Endothelial cell of umbilical vein (primary cell): ENCODE measurements around the gene RBM44. TPM values are rescaled to one million over a fixed set of nuclear protein-coding genes. Genes with fewer than 3 reads are reported as not detected.

Source experiments
- BruUV-seq: library from RNA; stranded (reverse); fragments of 400-500 nt; replicated peaks from 2 replicates; lab custom pipeline; 2021; lab: Mats Ljungman, UMichigan
- CTCF ChIA-PET: fragments of 300-600, 350-600 bp; sonication (Branson Sonifier 250); formaldehyde crosslinking; loops from one replicate; lab custom pipeline; 2021; ENCODE audit warnings: antibody characterized with exemption, inconsistent platforms; lab: Charles Lee
- POLR2A ChIA-PET: fragments of 300-600, 350-600 bp; sonication (Branson Sonifier 250); formaldehyde crosslinking; loops from one replicate; lab custom pipeline; 2021; ENCODE audit warnings: antibody characterized with exemption, inconsistent platforms; lab: Charles Lee
- DNase-seq: peaks from one replicate; pipeline ENCODE4 v3.0.0-alpha.2; 2011; ENCODE audit warnings: low read depth, low spot score
- FAIRE-seq: peaks from 2 replicates; lab custom pipeline; 2011; peaks lifted over from hg19 to GRCh38; lab: Jason Lieb, UNC
- H2AFZ ChIP-seq: 2 replicates; pipeline ENCODE4 v1.6.0; 2012; ENCODE audit warnings: low read depth, low read length, control low read depth, inconsistent platforms
- H3K27ac ChIP-seq: 2 replicates; pipeline ENCODE4 v1.5.1; 2011; ENCODE audit warnings: low read depth, mild to moderate bottlenecking, control low read depth, low read length, moderate library complexity; ENCODE audit not compliant: insufficient read depth
- H3K27me3 ChIP-seq, 2 experiments: 2 replicates each; pipeline versions ENCODE4 v1.6.0 to v1.6.1; 2011; ENCODE audit warnings: low read length in 2 of 2, mixed read lengths in 1 of 2; ENCODE audit not compliant: control insufficient read depth in 2 of 2, insufficient read depth in 2 of 2
- H3K36me3 ChIP-seq, 2 experiments: 2 replicates in 1 of 2; 3 replicates in 1 of 2; pipeline ENCODE4 v1.5.1; 2011; ENCODE audit warnings: low read length in 2 of 2, mild to moderate bottlenecking in 1 of 2, moderate library complexity in 1 of 2; ENCODE audit not compliant: control insufficient read depth in 2 of 2, insufficient read depth in 2 of 2; ENCODE audit errors: extremely low read depth in 1 of 2
- H3K4me1 ChIP-seq: 3 replicates; pipeline ENCODE4 v1.5.1; 2011; ENCODE audit warnings: mild to moderate bottlenecking, low read length; ENCODE audit not compliant: control insufficient read depth, insufficient read depth; ENCODE audit errors: extremely low read depth
- H3K4me2 ChIP-seq: 2 replicates; pipeline ENCODE4 v1.6.1; 2011; ENCODE audit warnings: low read length, control low read depth, mixed read lengths; ENCODE audit not compliant: insufficient read depth
- H3K4me3 ChIP-seq, 3 experiments: fragments of 200-600 bp in 1 of 3; sonication (generic), shearing (Covaris generic) in 1 of 3; replicated peaks in 1 of 3; 2 replicates each; pipeline ENCODE4 v1.5.1; 2011 to 2016; ENCODE audit warnings: control low read depth in 3 of 3, low read length in 3 of 3, mild to moderate bottlenecking in 2 of 3, inconsistent platforms in 1 of 3, low read depth in 1 of 3, moderate library complexity in 1 of 3; ENCODE audit not compliant: insufficient read depth in 1 of 3
- H3K79me2 ChIP-seq: 2 replicates; pipeline ENCODE4 v1.6.0; 2012; ENCODE audit warnings: low read length, inconsistent platforms; ENCODE audit not compliant: control insufficient read depth, insufficient read depth
- H3K9ac ChIP-seq: replicated peaks from 2 replicates; pipeline ENCODE3; 2011; ENCODE audit warnings: low read length, control low read depth; ENCODE audit not compliant: insufficient read depth; ENCODE audit errors: extremely low read depth
- H3K9me1 ChIP-seq: replicated peaks from 3 replicates; pipeline ENCODE4 v1.6.0; 2011; ENCODE audit warnings: mild to moderate bottlenecking, low read length; ENCODE audit not compliant: control insufficient read depth, insufficient read depth; ENCODE audit errors: extremely low read depth
- H3K9me3 ChIP-seq: replicated peaks from 2 replicates; pipeline ENCODE4 v1.5.1; 2012; ENCODE audit warnings: low read length, inconsistent platforms; ENCODE audit not compliant: control insufficient read depth, insufficient read depth
- H4K20me1 ChIP-seq: replicated peaks from 2 replicates; pipeline ENCODE3; 2011; ENCODE audit warnings: mild to moderate bottlenecking, low read length; ENCODE audit not compliant: control insufficient read depth, insufficient read depth; ENCODE audit errors: extremely low read depth
- EZH2 ChIP-seq: IDR thresholded peaks from 2 replicates; pipeline ENCODE4 v1.6.1; 2012; ENCODE audit warnings: borderline replicate concordance, low read depth, mild to moderate bottlenecking, moderate library complexity, low read length, inconsistent platforms; ENCODE audit not compliant: severe bottlenecking
- FOS ChIP-seq: IDR thresholded peaks from 2 replicates; pipeline ENCODE4 v1.6.1; 2011; ENCODE audit warnings: mild to moderate bottlenecking, low read length, moderate library complexity, borderline replicate concordance; ENCODE audit not compliant: insufficient read depth
- GATA2 ChIP-seq: IDR thresholded peaks from 2 replicates; pipeline ENCODE4 v1.7.0; 2011; ENCODE audit warnings: low read depth, mild to moderate bottlenecking, moderate library complexity, mixed read lengths, low read length; ENCODE audit not compliant: insufficient read length, insufficient read depth
- JUN ChIP-seq: IDR thresholded peaks from 2 replicates; pipeline ENCODE4 v1.6.1; 2011; ENCODE audit warnings: borderline replicate concordance, low read depth; ENCODE audit not compliant: insufficient read length, insufficient read depth
- MYC ChIP-seq: IDR thresholded peaks from one replicate; pipeline ENCODE4 v1.6.1; 2011; ENCODE audit warnings: mild to moderate bottlenecking, low read depth, low read length
- POLR2A ChIP-seq: IDR thresholded peaks from 2 replicates; pipeline ENCODE4 v1.6.1; 2012; ENCODE audit warnings: low read depth, mild to moderate bottlenecking, control low read depth, low read length
- POLR2AphosphoS5 ChIP-seq: IDR thresholded peaks from 2 replicates; pipeline ENCODE4 v1.6.1; 2012; ENCODE audit warnings: low read depth, mild to moderate bottlenecking, control low read depth, low read length, moderate library complexity; ENCODE audit not compliant: insufficient read depth
- dilution Hi-C: fragments of 300-500 bp; cut with MboI; formaldehyde crosslinking; loops from one replicate; pipeline ENCODE4 v1.15.0; 2019; ENCODE audit warnings: low sequenced_read_pairs; ENCODE audit not compliant: extremely low pct_ligation_motif_present
- intact Hi-C: fragments of 100-400 bp; cut with micrococcal nuclease; formaldehyde crosslinking; loops from one replicate; pipeline ENCODE4 v1.10.0; 2022
- polyA plus RNA-seq, 4 experiments: library from polyadenylated mRNA; depleted of rRNA in 3 of 4; stranded (reverse) in 3 of 4; unstranded in 1 of 4; fragments of >200 nt; gene quantifications; 2 replicates each; pipeline versions ENCODE4 v1.2.1 to v1.2.3, GENCODE V29; 2011 to 2012; ENCODE audit warnings: missing spikeins in 1 of 4
- total RNA-seq: library from RNA; stranded (reverse); gene quantifications from 2 replicates; pipeline ENCODE4 v1.2.3, GENCODE V29; 2021
- TF ChIP-seq, protein P1 (sequence below): IDR thresholded peaks from 2 replicates; pipeline ENCODE4 v1.6.1; 2011; ENCODE audit not compliant: insufficient read depth, insufficient read length
- TF ChIP-seq, protein P2 (sequence below), 2 donors: IDR thresholded peaks; 1 replicate in 1 of 2; 2 replicates in 1 of 2; pipeline ENCODE4 v1.5.1; 2011; ENCODE audit warnings: low read length in 2 of 2, mild to moderate bottlenecking in 2 of 2, moderate library complexity in 2 of 2, control low read depth in 1 of 2, inconsistent platforms in 1 of 2, low read depth in 1 of 2; ENCODE audit not compliant: insufficient read depth in 1 of 2; ENCODE audit errors: extremely low read depth in 1 of 2

The RBM44 gene
- total and polyA plus RNA-seq, 2 donors (not counting 3 experiments of a cell fraction or from before 2014, with no cell fraction given): 0.14 to 0.53 TPM

DNA sequence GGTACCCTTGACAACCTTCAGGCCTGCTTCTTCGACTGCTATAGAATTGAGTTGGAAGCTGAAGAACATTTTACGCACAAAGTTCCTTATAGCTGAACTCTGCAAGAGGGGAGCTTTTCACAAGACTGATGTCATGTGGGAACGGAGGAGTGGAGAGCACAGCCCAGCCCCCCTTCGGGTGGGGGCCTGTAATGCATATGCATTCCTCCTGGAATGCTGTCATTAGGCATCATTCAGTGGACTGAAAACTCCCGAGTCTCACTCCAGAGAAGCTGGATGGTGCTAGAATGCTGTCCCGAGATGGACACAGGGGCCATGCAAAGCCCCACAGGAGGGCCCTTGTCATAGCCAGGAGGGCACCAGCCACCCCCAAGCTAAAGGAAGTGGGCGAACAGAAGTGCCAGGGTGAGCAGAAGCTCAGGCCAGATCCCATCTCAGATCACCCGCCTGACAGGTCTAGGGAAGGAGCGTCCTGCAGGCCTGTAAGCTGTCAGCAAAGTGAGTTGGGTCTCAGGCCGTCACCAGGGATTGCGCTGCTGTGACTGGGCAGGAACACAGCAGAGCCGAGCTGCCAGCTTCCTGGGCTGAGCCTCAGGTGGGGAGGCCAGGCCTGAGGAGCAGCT is 43.8 kb upstream of the RBM44 start:
- dilution Hi-C loops: no loop called here
- Histone ChIP-seq H2AFZ (no peak overlapping the region), H3K9me3 (no peaks in the 10 kb centered on the region), H3K4me1 (no peaks in the 10 kb centered on the region), H3K27ac (no peak overlapping the region), H3K79me2 (peaks cover 2% of the 10 kb centered on the region), H3K4me2 (no peak overlapping the region), H3K9me1 (no peaks in the 10 kb centered on the region), H3K9ac (no peak overlapping the region), H4K20me1 (no peaks in the 10 kb centered on the region), H3K36me3 (peaks cover 29 to 48% of the 10 kb centered on the region in 2 experiments), H3K27me3 (no peaks in the 10 kb centered on the region), H3K4me3 (no peak overlapping the region)
- FAIRE-seq: no peak
- TF ChIP-seq, protein P1, sequence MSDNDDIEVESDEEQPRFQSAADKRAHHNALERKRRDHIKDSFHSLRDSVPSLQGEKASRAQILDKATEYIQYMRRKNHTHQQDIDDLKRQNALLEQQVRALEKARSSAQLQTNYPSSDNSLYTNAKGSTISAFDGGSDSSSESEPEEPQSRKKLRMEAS: no peak
- no peak for TF ChIP-seq JUN
- no peak for TF ChIP-seq POLR2AphosphoS5
- no peak for TF ChIP-seq GATA2
- no peak for TF ChIP-seq EZH2
- no peak for TF ChIP-seq POLR2A
- TF ChIP-seq FOS: no peak
- TF ChIP-seq, protein P2, sequence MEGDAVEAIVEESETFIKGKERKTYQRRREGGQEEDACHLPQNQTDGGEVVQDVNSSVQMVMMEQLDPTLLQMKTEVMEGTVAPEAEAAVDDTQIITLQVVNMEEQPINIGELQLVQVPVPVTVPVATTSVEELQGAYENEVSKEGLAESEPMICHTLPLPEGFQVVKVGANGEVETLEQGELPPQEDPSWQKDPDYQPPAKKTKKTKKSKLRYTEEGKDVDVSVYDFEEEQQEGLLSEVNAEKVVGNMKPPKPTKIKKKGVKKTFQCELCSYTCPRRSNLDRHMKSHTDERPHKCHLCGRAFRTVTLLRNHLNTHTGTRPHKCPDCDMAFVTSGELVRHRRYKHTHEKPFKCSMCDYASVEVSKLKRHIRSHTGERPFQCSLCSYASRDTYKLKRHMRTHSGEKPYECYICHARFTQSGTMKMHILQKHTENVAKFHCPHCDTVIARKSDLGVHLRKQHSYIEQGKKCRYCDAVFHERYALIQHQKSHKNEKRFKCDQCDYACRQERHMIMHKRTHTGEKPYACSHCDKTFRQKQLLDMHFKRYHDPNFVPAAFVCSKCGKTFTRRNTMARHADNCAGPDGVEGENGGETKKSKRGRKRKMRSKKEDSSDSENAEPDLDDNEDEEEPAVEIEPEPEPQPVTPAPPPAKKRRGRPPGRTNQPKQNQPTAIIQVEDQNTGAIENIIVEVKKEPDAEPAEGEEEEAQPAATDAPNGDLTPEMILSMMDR (IDR thresholded peaks at IDR 0.05; ENCODE audit: extremely low read depth in 1 of 2, insufficient read depth in 1 of 2, low read depth in 1 of 2, low read length in 2 of 2): no peak
- TF ChIP-seq MYC: no peak
- POLR2A ChIA-PET: no interaction called here
- BruUV-seq: no TSS peak
- CTCF ChIA-PET: interaction anchor here (1.6 to 2.3 kb wide), 3 partner anchors 10 to 82 kb away, joined by 4 to 21 read pairs (median 13); no protein-coding TSS in a partner anchor
- DNase-seq: no peak
- intact Hi-C loops: no loop called here
